Activated naive CD4-positive, alpha-beta T cell treated with anti-CD3 and anti-CD28 coated beads, Interleukin-2, amount 50 U/mL, for 72 hours (primary cell): ENCODE measurements around the gene GMDS. TPM values are rescaled to one million over a fixed set of nuclear protein-coding genes. Genes with fewer than 3 reads are reported as not detected.

ENCODE experiments used
- ATAC-seq, 2 donors: fragments of 150-1000 bp; cut with Tn5 transposase; 2 replicates each; pipeline ENCODE4 v1.10.0; 2021; ENCODE audit warnings: mild to moderate bottlenecking in 2 of 2, moderate library complexity in 2 of 2
- DNase-seq, 2 donors: peaks; one replicate each; pipeline ENCODE4 v3.0.0; 2021 to 2022; ENCODE audit warnings: low spot score in 2 of 2
- H3K27ac Mint-ChIP-seq, 2 donors: one replicate each; pipeline ENCODE4 v1.8.0; 2022; ENCODE audit warnings: mild to moderate bottlenecking in 2 of 2, mixed read lengths in 2 of 2
- H3K36me3 Mint-ChIP-seq, 2 donors: one replicate each; pipeline ENCODE4 v1.8.0; 2022; ENCODE audit warnings: mixed read lengths in 2 of 2
- H3K9me3 Mint-ChIP-seq, 2 donors: one replicate each; pipeline ENCODE4 v1.8.0; 2022; ENCODE audit warnings: mixed read lengths in 2 of 2
- total RNA-seq, 2 donors: library from RNA; stranded (reverse); gene quantifications; one replicate each; pipeline ENCODE4 v1.2.3, GENCODE V29; 2022

GMDS gene
- total RNA-seq, 2 donors from 2014 or later = 23.9 to 37.6 TPM

DNA sequence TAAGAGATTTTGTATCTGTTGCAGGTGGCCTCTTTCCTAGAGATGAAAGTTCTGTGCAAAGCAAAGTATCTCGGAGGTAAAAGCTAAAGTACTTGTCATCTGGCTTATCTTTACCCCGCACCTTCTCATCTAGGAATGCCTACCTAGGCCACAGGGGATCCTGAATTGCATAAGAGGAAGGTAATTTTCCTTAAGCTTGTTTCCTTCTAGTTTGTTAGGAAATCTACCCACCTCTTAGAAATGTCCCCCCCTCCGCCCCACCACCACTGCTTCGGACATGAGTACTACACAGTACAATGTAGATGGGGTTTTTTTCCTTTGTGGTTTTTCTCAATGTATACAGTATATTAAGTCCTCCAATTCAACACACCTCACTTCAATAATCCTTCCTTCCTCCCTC is 614.2 kb downstream of the GMDS start:
- H3K9me3 Mint-ChIP-seq = no peaks in the 10 kb centered on the region
- no peak for ATAC-seq
- no peak overlapping the region for H3K27ac Mint-ChIP-seq
- DNase-seq = no peak
- H3K36me3 Mint-ChIP-seq = peaks cover 0 to 12% of the 10 kb centered on the region in 2 donors

GRCh38 chr6:1630771-1631217 is 614.6 kb downstream of the GMDS start:
- no peak for DNase-seq
- no peaks in the 10 kb centered on the region for H3K9me3 Mint-ChIP-seq
- no peak for ATAC-seq
- H3K36me3 Mint-ChIP-seq = peaks cover 0 to 12% of the 10 kb centered on the region in 2 donors
- no peak overlapping the region for H3K27ac Mint-ChIP-seq

GRCh38 chr6:1630212-1630770 is 615.1 kb downstream of the GMDS start:
- DNase-seq (peak in 1 of 2 donors; percentile 45), ATAC-seq (no peak)
- Mint-ChIP-seq H3K27ac (no peak overlapping the region), H3K36me3 (peaks cover 0 to 17% of the 10 kb centered on the region in 2 donors), H3K9me3 (no peaks in the 10 kb centered on the region)

DNA sequence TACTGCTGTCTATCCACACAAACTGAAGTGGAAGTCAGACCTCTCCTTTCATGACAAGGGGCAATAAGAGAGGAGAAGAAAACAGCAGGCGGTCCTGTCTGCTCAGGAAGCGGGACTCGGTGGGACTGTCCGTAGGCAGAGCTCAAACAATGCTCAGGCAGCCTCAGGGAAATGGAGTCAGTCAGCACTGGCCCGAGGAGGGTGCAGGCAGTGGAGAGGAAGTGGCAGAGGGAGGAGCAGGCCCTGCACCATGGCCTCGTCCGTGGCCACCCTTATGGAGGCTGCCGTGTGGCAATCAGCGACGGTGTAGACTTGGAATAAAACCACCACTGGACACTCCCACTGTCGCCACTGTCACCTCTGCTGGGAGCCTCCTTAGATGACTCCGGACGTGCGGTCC is 616.1 kb downstream of the GMDS start:
- Mint-ChIP-seq H3K36me3 (peaks cover 0 to 20% of the 10 kb centered on the region in 2 donors), H3K9me3 (no peaks in the 10 kb centered on the region), H3K27ac (no peak overlapping the region)
- ATAC-seq = no peak
- no peak for DNase-seq

DNA sequence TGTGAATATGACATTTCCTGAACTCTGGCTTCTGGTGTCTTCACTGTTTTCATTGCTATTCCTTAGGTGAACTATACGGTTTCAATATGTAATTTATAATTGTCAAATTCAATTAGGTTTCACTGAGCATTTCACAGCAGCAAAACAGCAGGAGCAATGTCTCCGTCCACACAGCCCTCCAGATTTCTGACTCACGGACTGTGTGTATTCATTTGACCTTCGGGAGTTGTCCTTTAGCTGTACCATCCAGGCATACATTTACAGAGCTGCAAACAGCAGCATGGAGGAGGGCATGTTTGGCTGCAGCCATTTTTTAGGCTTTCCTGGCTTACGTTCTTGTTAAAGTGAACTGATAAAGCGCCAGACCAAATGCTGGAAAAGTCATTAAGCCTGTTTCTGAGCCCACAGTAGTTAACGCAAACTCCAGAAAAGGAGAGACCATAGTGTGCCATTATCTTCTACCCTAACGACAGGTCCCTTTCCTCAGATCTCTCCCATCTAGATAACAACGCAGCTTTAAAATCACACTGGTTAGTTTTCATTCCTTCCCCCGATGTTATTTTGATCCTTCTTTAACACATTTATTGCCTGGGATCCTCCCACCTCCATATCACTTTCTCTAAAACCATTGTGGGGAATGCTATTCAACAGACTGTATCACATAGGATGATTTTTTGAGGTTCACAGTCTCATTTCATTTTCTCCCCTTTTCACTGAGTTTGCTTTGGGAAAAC is 617.4 kb downstream of the GMDS start:
- ATAC-seq (no peak), DNase-seq (no peak)
- no peaks in the 10 kb centered on the region for H3K9me3 Mint-ChIP-seq
- H3K36me3 Mint-ChIP-seq = peaks cover 5 to 26% of the 10 kb centered on the region in 2 donors
- no peak overlapping the region for H3K27ac Mint-ChIP-seq

- no peaks in the 10 kb centered on the region for H3K9me3 Mint-ChIP-seq
Measured at GRCh38 chr6:1626481-1626880, 618.9 kb downstream of the GMDS start.

GRCh38 chr6:1625794-1626435 is 619.5 kb downstream of the GMDS start:
- no peak for DNase-seq
- Mint-ChIP-seq H3K27ac (no peak overlapping the region), H3K36me3 (peaks cover 5 to 30% of the 10 kb centered on the region in 2 donors), H3K9me3 (no peaks in the 10 kb centered on the region)
- ATAC-seq = no peak

More at GRCh38 chr6:1626481-1626880, 618.9 kb downstream of the GMDS start:
- Mint-ChIP-seq H3K27ac (no peak overlapping the region), H3K36me3 (peaks cover 5 to 30% of the 10 kb centered on the region in 2 donors)
- DNase-seq = no peak
- ATAC-seq = no peak

DNA sequence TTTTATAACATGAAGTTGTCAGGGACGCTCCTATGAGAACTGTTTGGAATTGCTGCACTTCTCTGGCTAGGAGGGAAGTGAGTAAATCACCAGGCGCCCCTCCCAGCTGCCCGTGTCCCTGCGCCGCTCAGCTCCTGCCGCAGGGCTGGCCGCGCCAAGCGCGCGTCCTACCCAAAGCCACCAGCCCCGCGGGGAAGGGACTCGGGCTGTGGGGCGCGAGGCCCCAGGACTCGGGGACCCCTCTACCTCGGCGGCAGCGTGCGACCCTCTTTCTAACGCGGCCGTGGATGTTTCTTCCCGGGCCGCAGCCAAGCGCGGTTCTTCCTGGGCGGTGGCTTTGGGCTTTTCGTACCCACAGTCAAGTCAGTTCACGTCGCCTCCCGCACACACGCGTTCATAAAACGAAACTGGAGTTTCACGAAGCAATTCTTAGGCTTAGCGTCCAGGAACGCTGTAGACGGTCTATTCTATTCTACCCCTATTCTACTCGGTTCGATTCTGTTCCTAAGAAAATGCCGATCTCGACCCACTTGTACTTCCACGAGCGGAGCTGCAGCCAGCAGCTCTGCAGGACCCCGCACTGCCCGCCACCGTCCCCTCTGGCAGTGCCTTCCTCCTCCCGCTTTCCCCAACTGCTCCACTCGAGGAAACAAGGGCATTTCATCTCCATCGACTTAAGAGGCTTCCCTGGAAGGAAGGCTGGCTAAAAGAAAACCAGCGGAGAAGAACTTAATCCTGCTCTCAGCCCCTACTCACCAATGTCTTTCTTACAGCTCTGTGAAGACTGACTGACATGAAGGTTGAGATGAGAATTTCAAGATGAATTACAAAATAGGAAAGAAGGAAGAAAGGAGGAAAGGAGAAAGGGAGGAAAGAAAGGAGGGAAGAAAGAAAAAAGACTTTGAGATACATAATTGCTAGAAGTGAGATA is 620.3 kb downstream of the GMDS start:
- DNase-seq = peak in 1 of 2 donors; percentile 30
- Mint-ChIP-seq H3K36me3 (peaks cover 5 to 30% of the 10 kb centered on the region in 2 donors), H3K9me3 (no peaks in the 10 kb centered on the region), H3K27ac (no peak overlapping the region)
- peak in 1 of 2 donors; percentile 43 for ATAC-seq

- Mint-ChIP-seq H3K27ac (no peak overlapping the region), H3K36me3 (peaks cover 5 to 29% of the 10 kb centered on the region in 2 donors), H3K9me3 (no peaks in the 10 kb centered on the region)
- ATAC-seq = peak in 1 of 2 donors; percentile 59
- peak in 1 of 2 donors; percentile 45 for DNase-seq
Measured at GRCh38 chr6:1624058-1624850, 621.2 kb downstream of the GMDS start.

DNA sequence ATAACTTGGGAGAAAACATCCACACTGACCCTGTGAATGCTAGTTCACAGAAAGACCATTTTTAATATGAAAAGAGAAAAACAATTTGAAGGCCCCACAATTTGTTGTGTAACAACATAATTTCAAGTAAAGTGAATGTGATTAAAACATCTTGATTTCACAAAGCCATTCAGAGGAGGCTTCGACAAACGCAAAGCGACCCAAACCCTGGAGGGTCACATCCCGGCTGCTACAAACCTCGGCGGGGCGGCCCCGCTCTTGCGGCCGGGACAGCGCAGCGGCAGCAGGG is 621.7 kb downstream of the GMDS start:
- peaks cover 5 to 25% of the 10 kb centered on the region in 2 donors for H3K36me3 Mint-ChIP-seq
- H3K27ac Mint-ChIP-seq = no peak overlapping the region
- DNase-seq = no peak
- H3K9me3 Mint-ChIP-seq = no peaks in the 10 kb centered on the region
- ATAC-seq = no peak

- H3K36me3 Mint-ChIP-seq = peaks cover 5 to 25% of the 10 kb centered on the region in 2 donors
- no peak overlapping the region for H3K27ac Mint-ChIP-seq
- H3K9me3 Mint-ChIP-seq = no peaks in the 10 kb centered on the region
- peak in 1 of 2 donors; percentile 13 for DNase-seq
- no peak for ATAC-seq
Measured at GRCh38 chr6:1622851-1623768, 622.3 kb downstream of the GMDS start.

DNA sequence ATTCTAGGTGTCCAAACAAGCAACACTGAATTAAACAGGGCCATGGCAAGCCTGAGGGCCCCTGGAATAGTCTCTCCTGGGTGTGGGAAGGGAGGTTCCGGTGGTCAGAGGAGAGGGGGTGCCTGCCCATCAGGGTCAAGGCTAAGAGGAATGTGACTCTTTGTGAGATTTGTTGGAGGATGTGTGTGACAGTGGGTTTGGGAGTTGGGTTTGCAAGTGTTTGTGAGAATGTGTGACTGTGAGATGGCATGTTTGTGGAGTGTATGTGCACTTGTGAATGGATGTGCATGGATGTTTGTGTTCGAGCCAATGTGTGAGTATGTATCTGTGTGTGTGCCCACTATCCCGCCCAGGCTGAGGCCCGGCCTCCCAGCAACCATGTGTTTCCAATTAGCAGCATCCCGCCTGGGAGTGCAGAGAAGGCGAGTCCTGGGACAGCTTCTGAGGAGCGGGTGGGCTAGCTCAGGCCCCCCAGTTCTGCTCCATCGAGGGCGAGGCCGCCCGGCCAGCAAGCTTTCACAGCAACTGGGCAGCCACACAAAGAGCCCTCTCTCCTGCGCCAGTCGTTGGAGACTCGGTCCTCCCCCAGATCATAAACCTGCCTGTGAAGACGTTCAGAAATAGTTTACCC is 623.1 kb downstream of the GMDS start:
- Mint-ChIP-seq H3K27ac (no peak overlapping the region), H3K36me3 (peaks cover 5 to 25% of the 10 kb centered on the region in 2 donors), H3K9me3 (no peaks in the 10 kb centered on the region)
- DNase-seq (peak in 1 of 2 donors; percentile 34), ATAC-seq (no peak)

DNA sequence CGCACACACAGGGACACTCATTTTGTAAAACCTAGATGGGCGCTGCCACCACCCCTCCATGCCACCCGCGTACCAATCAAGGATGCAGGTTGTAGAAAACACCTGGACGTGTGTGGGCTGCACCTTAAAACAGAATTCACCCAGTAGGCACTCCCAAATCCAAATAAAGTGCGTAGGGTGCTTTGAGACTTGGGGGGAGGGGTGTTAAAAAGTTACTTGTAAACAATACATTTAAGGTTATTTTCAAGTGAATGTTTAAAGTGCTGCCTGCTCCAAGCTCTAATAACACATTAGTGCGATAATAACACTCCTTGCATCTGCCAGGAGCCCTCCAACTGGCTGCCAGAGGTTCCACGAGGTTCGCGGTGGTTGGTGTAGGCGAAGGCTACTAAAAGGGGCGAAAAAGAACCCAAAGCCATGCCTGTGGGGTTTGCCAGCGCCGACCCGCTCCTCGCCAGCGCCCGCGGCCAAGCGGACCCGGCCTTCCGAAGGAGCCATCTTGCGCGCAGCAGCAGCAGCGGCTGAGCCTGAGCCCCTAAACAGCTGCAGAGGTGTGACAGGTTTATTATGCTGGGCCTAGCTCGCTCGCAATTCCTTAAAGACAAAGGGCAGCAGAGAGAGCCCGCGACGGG is 624.2 kb downstream of the GMDS start:
- Mint-ChIP-seq H3K9me3 (no peaks in the 10 kb centered on the region), H3K27ac (no peak overlapping the region), H3K36me3 (peaks cover 5 to 25% of the 10 kb centered on the region in 2 donors)
- no peak for ATAC-seq
- peak in 1 of 2 donors; percentile 52 for DNase-seq

- DNase-seq = peak in 1 of 2 donors; percentile 52
- no peak for ATAC-seq
- H3K9me3 Mint-ChIP-seq = no peaks in the 10 kb centered on the region
- H3K36me3 Mint-ChIP-seq = peaks cover 5 to 23% of the 10 kb centered on the region in 2 donors
- no peak overlapping the region for H3K27ac Mint-ChIP-seq
Measured at GRCh38 chr6:1620504-1621069, 624.8 kb downstream of the GMDS start.
